Small intestine (tissue), 7 donors: Measurements from ENCODE around the gene KIF1A. TPM values are rescaled to one million over a fixed set of nuclear protein-coding genes. Genes with fewer than 3 reads are reported as not detected.
"Not testable (repeated sequence)": the region's sequence is repeated elsewhere in the genome, so short reads cannot be mapped to it uniquely, and the experiment has no call there.

Experiments used
- DNase-seq, 2 donors: peaks; one replicate each; pipeline versions ENCODE4 v3.0.0 to v3.0.0-alpha.2; 2013
- FAIRE-seq: peaks from 2 replicates; lab custom pipeline; 2012; peaks lifted over from hg19 to GRCh38; lab: Jason Lieb, UNC
- H3K27ac ChIP-seq, 3 donors: one replicate each; pipeline ENCODE4 v1.5.1; 2013; ENCODE audit warnings: low read length in 2 of 3, mild to moderate bottlenecking in 2 of 3, control low read depth in 1 of 3, inconsistent platforms in 1 of 3, low read depth in 1 of 3, moderate library complexity in 1 of 3
- H3K27me3 ChIP-seq, 3 donors: one replicate each; pipeline ENCODE4 v1.6.1; 2013; ENCODE audit warnings: low read length in 3 of 3, inconsistent platforms in 1 of 3; ENCODE audit not compliant: control insufficient read depth in 3 of 3, insufficient read depth in 3 of 3
- H3K36me3 ChIP-seq, 3 donors: one replicate each; pipeline ENCODE4 v1.6.1; 2013; ENCODE audit warnings: low read length in 3 of 3, inconsistent platforms in 1 of 3, low read depth in 1 of 3, mild to moderate bottlenecking in 1 of 3, moderate library complexity in 1 of 3; ENCODE audit not compliant: control insufficient read depth in 3 of 3, insufficient read depth in 2 of 3
- H3K4me1 ChIP-seq, 3 donors: one replicate each; pipeline ENCODE4 v1.6.1; 2013; ENCODE audit warnings: low read length in 2 of 3, inconsistent platforms in 1 of 3, low read depth in 1 of 3, mild to moderate bottlenecking in 1 of 3, moderate library complexity in 1 of 3; ENCODE audit not compliant: control insufficient read depth in 3 of 3, insufficient read depth in 2 of 3
- H3K4me3 ChIP-seq, 3 donors: one replicate each; pipeline ENCODE4 v1.5.1; 2013; ENCODE audit warnings: low read length in 3 of 3, control low read depth in 1 of 3, inconsistent platforms in 1 of 3, low read depth in 1 of 3, mild to moderate bottlenecking in 1 of 3, moderate library complexity in 1 of 3
- H3K9me3 ChIP-seq, 2 donors: one replicate each; pipeline ENCODE4 v1.6.1; 2013; ENCODE audit warnings: low read depth in 1 of 2, low read length in 1 of 2; ENCODE audit not compliant: control insufficient read depth in 2 of 2, insufficient read depth in 1 of 2
- WGBS, 3 donors: extraction: QIAGEN DNeasy Blood & Tissue Kit; methylation state at CpG; one replicate each; pipeline ENCODE4 v1.1.7; 2013; 5-methylcytosine and 5-hydroxymethylcytosine counted together
- polyA plus RNA-seq, 4 donors: library from polyadenylated mRNA; stranded (reverse) in 3 of 4; unstranded in 1 of 4; fragments of 200-250 nt in 3 of 4; fragments of 120-200 nt in 1 of 4; gene quantifications; one replicate each; pipeline versions ENCODE4 v1.2.1 to v1.2.3, GENCODE V29; 2013
- donor health status: healthy with polysubstance abuse.
- donor health status: control.
- donor health status: control.
- donor health status: Bipolar disorder and iron deficiency.
- donor health status: healthy.

Gene KIF1A
- polyA plus RNA-seq, 4 donors = 0.27 to 7.7 (median 1.9) TPM

GRCh38 chr2:240687741-240688552 is 132.1 kb downstream of the KIF1A start:
- FAIRE-seq = no peak
- 81 to 85% (median 83%) methylated on average over 10 to 14 of the region's 14 CpGs for WGBS, 3 donors
- no peak overlapping the region for H3K4me3 ChIP-seq
- peaks cover 0 to 8% (median 0%) of the 10 kb centered on the region in 3 donors for H3K36me3 ChIP-seq
- H3K9me3 ChIP-seq = no peaks in the 10 kb centered on the region
- DNase-seq = no peak
- H3K27me3 ChIP-seq = no peaks in the 10 kb centered on the region
- no peak overlapping the region for H3K27ac ChIP-seq
- peaks cover 0 to 31% (median 2%) of the 10 kb centered on the region in 3 donors for H3K4me1 ChIP-seq

DNA sequence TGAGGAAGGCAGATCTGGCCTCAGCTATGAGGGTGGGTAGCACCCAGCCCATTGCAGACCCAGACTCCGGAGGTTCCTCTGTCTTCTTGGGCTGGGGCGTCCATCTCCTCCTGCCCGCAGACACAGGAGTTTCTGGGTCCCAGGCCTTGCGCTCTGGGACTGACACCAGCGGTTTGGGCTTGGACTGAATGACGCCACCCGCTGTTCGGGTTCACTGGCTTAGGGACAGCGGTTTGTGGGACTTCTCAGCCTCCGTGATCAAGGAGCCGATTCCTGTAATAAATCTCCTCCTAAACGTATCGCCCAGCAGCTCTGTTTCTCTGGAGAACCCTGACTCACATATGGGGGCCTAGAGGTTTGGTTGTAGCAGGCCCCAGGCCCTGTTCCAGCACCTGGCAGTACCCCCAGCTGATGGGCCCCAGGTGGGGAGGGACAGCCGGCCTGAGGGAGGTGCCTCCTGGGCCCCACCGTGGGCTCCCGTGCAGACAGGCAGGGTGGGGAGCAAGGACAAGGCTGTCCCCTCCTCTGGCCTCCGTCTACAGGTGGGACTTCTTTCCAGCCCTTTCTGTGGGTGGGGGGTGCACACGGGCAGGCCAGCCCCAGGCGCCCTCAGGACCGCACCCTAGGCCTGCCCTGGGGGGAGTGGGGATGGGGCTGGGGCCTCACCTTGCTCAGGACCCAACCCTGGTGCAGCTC is 132.8 kb downstream of the KIF1A start:
- 67 to 81% (median 77%) methylated on average over 18 to 20 of the region's 20 CpGs for WGBS, 3 donors
- peaks cover 0 to 31% (median 2%) of the 10 kb centered on the region in 3 donors for H3K4me1 ChIP-seq
- DNase-seq (no peak), FAIRE-seq (no peak)
- H3K4me3 ChIP-seq = peak overlapping the region in 1 of 3 donors; percentile 29
- no peaks in the 10 kb centered on the region for H3K9me3 ChIP-seq
- peaks cover 0 to 8% (median 0%) of the 10 kb centered on the region in 3 donors for H3K36me3 ChIP-seq
- no peaks in the 10 kb centered on the region for H3K27me3 ChIP-seq
- peak overlapping the region in 1 of 3 donors; percentile 82 for H3K27ac ChIP-seq

GRCh38 chr2:240686460-240686859 is 133.6 kb downstream of the KIF1A start:
- WGBS, 3 donors = 40 to 49% (median 41%) methylated on average over 6 of the region's 6 CpGs
- peak overlapping the region in 1 of 3 donors; percentile 29 for H3K4me3 ChIP-seq
- no peak for FAIRE-seq

DNA sequence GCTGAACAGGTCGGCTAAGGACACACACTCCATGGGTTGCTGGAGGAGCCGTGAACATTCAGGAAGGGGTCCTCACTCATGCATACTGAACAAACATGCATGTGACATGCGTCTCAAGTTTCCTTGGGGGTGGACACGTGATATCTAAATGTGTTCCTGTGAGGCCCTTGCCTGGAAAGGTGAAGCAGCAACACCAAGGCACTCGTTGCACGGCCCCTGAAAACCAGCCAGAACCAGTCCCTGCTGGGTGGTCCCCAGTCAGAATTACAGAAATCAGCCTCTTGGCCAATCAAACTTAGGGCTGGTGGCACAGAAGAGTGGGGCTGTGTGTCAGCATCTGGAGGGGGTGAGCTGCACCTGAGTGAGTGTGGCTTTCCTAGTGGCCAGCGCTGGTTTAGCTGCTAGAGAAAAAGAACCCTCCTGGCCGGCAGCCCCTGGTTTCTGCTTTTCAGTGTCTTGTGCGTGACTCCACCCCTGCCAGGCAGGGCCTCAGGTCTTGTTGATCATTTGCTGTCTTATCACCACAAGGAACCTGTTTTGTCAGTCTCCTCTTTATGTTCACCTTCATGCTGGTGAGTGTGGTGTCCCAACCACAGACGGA is 134.1 kb downstream of the KIF1A start:
- H3K4me1 ChIP-seq = peaks cover 0 to 31% (median 2%) of the 10 kb centered on the region in 3 donors
- WGBS, 3 donors = 26 to 54% (median 35%) methylated on average over 10 of the region's 10 CpGs
- H3K4me3 ChIP-seq = peak overlapping the region in 1 of 3 donors; percentile 29
- H3K27me3 ChIP-seq = no peaks in the 10 kb centered on the region
- FAIRE-seq (no peak), DNase-seq (peak; percentile 81 to 89)
- peaks cover 0 to 8% (median 0%) of the 10 kb centered on the region in 3 donors for H3K36me3 ChIP-seq
- H3K9me3 ChIP-seq = no peaks in the 10 kb centered on the region
- H3K27ac ChIP-seq = peak overlapping the region in 2 of 3 donors; percentile 63 to 82

More at GRCh38 chr2:240686460-240686859, 133.6 kb downstream of the KIF1A start:
- Histone ChIP-seq H3K27ac (peak overlapping the region in 2 of 3 donors; percentile 63 to 82), H3K4me1 (peaks cover 0 to 31% (median 2%) of the 10 kb centered on the region in 3 donors), H3K36me3 (peaks cover 0 to 8% (median 0%) of the 10 kb centered on the region in 3 donors), H3K27me3 (no peaks in the 10 kb centered on the region), H3K9me3 (no peaks in the 10 kb centered on the region)
- no peak for DNase-seq

GRCh38 chr2:240683980-240684728 is 135.9 kb downstream of the KIF1A start:
- peak overlapping the region in 2 of 3 donors; percentile 65 to 79 for H3K27ac ChIP-seq
- not testable (repeated sequence) for H3K9me3 ChIP-seq

DNA sequence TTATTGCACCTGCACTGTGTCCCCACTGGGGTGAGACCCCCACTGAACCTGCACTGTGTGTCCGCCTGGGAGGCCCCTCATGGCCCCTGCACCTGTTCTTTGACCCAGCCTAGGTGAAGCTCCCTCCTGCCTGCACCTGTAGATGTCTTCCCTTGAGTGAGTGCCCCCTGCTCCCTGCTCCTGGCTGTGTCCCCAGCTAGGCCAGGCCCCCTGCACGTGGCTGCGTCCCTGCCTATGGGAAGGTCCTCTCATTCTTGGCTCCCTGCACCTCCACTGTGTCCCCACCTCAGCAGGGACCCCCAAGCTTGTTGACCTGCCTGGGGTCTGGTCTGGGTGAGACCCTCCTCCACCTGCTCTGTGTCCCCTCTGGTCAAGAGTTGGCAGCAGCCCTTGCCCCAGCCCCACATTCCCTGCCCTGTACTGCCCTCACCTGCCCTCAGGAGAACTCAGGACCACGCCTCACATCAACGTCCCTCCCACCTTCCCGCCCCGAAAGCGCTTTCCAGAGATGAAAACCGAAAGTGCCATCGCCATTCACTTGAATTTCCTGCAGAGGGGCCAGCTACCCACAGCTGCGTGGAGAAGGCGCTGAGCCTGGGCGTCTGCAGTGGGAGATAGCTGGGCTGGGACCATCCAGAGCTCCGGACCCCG is 136.6 kb downstream of the KIF1A start:
- WGBS, 3 donors = 20 to 47% (median 24%) methylated on average over 2 to 4 of the region's 15 CpGs
- not testable (repeated sequence) for H3K36me3 ChIP-seq, H3K9me3 ChIP-seq, FAIRE-seq, DNase-seq, H3K27me3 ChIP-seq
- Histone ChIP-seq H3K4me3 (peak overlapping the region in 1 of 3 donors; percentile 50), H3K4me1 (peaks cover 0 to 29% (median 2%) of the 10 kb centered on the region in 3 donors), H3K27ac (peak overlapping the region in 2 of 3 donors; percentile 65 to 79)

More at GRCh38 chr2:240683980-240684728, 135.9 kb downstream of the KIF1A start:
- Histone ChIP-seq H3K4me1 (peaks cover 0 to 31% (median 2%) of the 10 kb centered on the region in 3 donors), H3K4me3 (peak overlapping the region in 1 of 3 donors; percentile 50)
- FAIRE-seq, H3K36me3 ChIP-seq, H3K27me3 ChIP-seq: not testable (repeated sequence)
- 40 to 54% (median 43%) methylated on average over 12 to 15 of the region's 15 CpGs for WGBS, 3 donors
- DNase-seq = peak; percentile 12 to 36

DNA sequence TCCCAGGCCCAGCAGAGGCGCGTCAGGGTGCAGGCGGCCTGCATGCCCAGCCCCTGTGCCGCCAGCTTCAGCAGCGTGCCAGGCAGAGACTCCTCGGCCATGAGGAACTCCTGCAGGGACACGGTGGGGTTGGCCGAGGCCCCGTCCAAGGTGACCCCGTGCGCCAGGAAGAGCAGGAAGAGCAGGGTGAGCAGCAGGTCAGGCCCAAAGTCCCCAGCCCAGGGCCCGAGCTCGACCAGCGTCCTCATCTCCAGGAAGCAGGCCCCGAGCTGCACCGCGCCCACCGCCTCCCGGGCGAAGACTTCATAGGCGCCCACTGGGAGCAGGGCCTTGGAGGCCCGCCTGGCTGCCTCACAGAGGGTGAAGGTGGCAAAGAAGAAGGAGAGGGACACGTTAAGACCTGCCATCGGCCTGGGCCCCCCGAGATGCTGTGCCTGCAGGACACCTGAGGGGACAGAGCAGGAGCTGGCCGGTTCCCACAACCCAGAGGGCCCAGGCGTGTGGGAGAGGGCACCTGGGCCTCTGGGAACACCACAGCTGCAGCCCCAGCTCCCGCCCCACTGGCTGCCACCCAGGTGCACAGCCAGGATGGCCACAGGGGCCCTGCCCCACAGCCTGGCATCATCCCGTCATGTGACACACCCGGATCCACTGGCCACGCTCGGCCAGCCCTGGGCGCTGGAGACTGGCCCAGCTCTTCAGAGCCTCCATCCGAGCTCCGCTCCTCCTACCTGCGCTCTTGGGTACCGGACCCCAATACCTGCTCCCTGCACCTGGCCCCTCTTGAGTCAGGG is 137.4 kb downstream of the KIF1A start, which contains the start of gene AQP12B:
Gene AQP12B, minus strand, starts transcription at position 455 of the 794 bp plus-strand sequence. Its CDS starts 48 bp downstream, at position 407.
- DNase-seq = peak in 1 of 2 donors; percentile 11
- H3K27me3 ChIP-seq, H3K36me3 ChIP-seq, H3K9me3 ChIP-seq, FAIRE-seq: not testable (repeated sequence)
- H3K4me1 ChIP-seq = peaks cover 0 to 20% (median 2%) of the 10 kb centered on the region in 3 donors
- H3K4me3 ChIP-seq = peak within 1 kb of the TSS in 1 of 3 donors; percentile 50
- peak within 1 kb of the TSS in 1 of 3 donors; percentile 20 for H3K27ac ChIP-seq
- 62 to 74% (median 67%) methylated on average over 16 to 35 of the region's 37 CpGs for WGBS, 3 donors
